A549 (cell line): ENCODE results near the gene RAB15.

ENCODE experiments used
- BHLHE40 ChIP-seq: IDR thresholded peaks from 2 replicates; pipeline ENCODE4 v1.6.1; 2012; ENCODE audit warnings: low read depth, low read length, inconsistent platforms
- CBX2 ChIP-seq: fragments of 200-600 bp; sonication (generic); IDR thresholded peaks from 2 replicates; pipeline ENCODE4 v1.6.1; 2016; ENCODE audit warnings: low read depth, mild to moderate bottlenecking, borderline replicate concordance
- EP300 ChIP-seq, 2 experiments: fragments of >200 bp; sonication (Bioruptor Twin); formaldehyde crosslinking; IDR thresholded peaks; 2 replicates in 1 of 2; 3 replicates in 1 of 2; pipeline ENCODE4 v1.6.1; 2016 to 2017
- POLR2A ChIP-seq: IDR thresholded peaks from 2 replicates; pipeline ENCODE4 v1.6.1; 2012; ENCODE audit warnings: mild to moderate bottlenecking, low read length
- POLR2AphosphoS2 ChIP-seq: conservative IDR thresholded peaks from 2 replicates; pipeline ENCODE4 v1.6.1; 2012; ENCODE audit warnings: low read length, improper control_type of control experiment, inconsistent platforms
- TF ChIP-seq, protein P1 (sequence below): fragments of >200 bp; sonication (Bioruptor Twin); formaldehyde crosslinking; IDR thresholded peaks from 3 replicates; pipeline ENCODE4 v1.5.1; 2016
- TF ChIP-seq, protein P2 (sequence below): fragments of 250-450 bp; sonication (Bioruptor Pico); IDR thresholded peaks from 2 replicates; pipeline ENCODE4 v1.5.0; 2020; ENCODE audit warnings: low read depth, mild to moderate bottlenecking, moderate library complexity

DNA sequence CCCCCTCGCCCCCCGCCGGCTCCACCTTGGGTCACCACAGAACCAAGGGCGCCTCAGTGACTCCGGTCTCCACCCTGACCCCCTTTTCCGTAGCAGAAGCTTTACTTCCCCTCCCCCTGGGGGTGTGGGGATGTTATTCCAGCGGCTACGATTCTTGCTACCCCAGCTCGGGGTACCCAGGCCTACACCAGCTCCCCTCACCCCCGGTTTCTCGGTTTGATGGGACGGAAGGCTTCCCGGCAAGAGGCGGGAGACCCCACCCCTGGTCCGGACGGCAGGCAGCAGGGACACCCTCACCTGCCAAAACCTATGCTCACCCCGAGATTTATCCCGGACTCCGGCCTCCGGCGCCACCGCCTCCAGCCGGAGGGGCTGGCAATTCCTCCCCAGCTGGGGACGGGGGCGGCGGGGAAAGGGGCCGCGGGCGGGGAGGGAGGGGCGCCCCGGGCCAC, 619 bp downstream of the RAB15 start:
- TF ChIP-seq POLR2AphosphoS2 (no peak), BHLHE40 (no peak), CBX2 (no peak), POLR2A (no peak), EP300 (IDR thresholded peaks at IDR 0.05) (no peak)
- TF ChIP-seq, protein P1, sequence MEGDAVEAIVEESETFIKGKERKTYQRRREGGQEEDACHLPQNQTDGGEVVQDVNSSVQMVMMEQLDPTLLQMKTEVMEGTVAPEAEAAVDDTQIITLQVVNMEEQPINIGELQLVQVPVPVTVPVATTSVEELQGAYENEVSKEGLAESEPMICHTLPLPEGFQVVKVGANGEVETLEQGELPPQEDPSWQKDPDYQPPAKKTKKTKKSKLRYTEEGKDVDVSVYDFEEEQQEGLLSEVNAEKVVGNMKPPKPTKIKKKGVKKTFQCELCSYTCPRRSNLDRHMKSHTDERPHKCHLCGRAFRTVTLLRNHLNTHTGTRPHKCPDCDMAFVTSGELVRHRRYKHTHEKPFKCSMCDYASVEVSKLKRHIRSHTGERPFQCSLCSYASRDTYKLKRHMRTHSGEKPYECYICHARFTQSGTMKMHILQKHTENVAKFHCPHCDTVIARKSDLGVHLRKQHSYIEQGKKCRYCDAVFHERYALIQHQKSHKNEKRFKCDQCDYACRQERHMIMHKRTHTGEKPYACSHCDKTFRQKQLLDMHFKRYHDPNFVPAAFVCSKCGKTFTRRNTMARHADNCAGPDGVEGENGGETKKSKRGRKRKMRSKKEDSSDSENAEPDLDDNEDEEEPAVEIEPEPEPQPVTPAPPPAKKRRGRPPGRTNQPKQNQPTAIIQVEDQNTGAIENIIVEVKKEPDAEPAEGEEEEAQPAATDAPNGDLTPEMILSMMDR = no peak
- TF ChIP-seq, protein P2, sequence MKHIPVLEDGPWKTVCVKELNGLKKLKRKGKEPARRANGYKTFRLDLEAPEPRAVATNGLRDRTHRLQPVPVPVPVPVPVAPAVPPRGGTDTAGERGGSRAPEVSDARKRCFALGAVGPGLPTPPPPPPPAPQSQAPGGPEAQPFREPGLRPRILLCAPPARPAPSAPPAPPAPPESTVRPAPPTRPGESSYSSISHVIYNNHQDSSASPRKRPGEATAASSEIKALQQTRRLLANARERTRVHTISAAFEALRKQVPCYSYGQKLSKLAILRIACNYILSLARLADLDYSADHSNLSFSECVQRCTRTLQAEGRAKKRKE (CRISPR knock-in tag) = no peak
